AG10803 (cell line): ENCODE measurements around the gene IFITM1.
"Not testable (repeated sequence)": the region's sequence is repeated elsewhere in the genome, so short reads cannot be mapped to it uniquely, and the experiment has no call there.

Experiments
- DNase-seq: peaks from one replicate; pipeline ENCODE4 v3.0.0; 2010; ENCODE audit warnings: low read depth
- H3K4me3 ChIP-seq: 2 replicates; pipeline ENCODE4 v1.5.1; 2011; ENCODE audit warnings: mild to moderate bottlenecking, low read length, control low read depth
- CTCF ChIP-seq: conservative IDR thresholded peaks from 2 replicates; pipeline ENCODE4 v1.5.1; 2011; ENCODE audit warnings: mild to moderate bottlenecking, low read length, control low read depth, inconsistent platforms

The IFITM1 gene

GRCh38 chr11:360326-361280 lies 46.8 kb downstream of the IFITM1 start:
- no peak overlapping the region for H3K4me3 ChIP-seq
- DNase-seq = no peak
- no peak for TF ChIP-seq CTCF

- no peak for TF ChIP-seq CTCF
- no peak overlapping the region for H3K4me3 ChIP-seq
- DNase-seq = no peak
Measured at GRCh38 chr11:362642-363442, 49.0 kb downstream of the IFITM1 start.

DNA sequence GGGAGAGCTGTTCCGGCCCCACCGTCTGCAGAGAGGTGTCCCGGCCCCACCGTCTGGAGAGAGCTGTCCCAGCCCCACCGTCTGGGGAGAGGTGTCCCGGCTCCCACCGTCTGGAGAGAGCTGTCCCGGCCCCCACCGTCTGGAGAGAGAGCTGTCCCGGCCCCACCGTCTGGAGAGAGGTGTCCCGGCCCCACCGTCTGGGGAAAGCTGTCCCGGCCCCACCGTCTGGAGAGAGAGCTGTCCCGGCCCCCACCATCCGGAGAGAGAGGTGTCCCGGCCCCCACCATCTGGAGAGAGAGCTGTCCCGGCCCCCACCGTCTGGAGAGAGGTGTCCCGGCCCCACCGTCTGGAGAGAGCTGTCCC lies 49.6 kb downstream of the IFITM1 start:
- H3K4me3 ChIP-seq, DNase-seq: not testable (repeated sequence)

- H3K4me3 ChIP-seq = no peak overlapping the region
- peak; percentile 28 for DNase-seq
Measured at GRCh38 chr11:363948-364761, 50.3 kb downstream of the IFITM1 start.

More at GRCh38 chr11:363948-364761, 50.3 kb downstream of the IFITM1 start:
- TF ChIP-seq CTCF = peak; percentile 23; the same call in 1 of the 2 replicates
